ENCODE data around the gene SAPCD1. TPM values are rescaled to one million over a fixed set of nuclear protein-coding genes. Genes with fewer than 3 reads are reported as not detected.
A peak's percentile ranks its signal among the peaks of the same experiment; 100 is the strongest.

The SAPCD1 gene
- total RNA-seq, 4 donors from 2014 or later: 0.83 TPM; not detected in 3

DNA sequence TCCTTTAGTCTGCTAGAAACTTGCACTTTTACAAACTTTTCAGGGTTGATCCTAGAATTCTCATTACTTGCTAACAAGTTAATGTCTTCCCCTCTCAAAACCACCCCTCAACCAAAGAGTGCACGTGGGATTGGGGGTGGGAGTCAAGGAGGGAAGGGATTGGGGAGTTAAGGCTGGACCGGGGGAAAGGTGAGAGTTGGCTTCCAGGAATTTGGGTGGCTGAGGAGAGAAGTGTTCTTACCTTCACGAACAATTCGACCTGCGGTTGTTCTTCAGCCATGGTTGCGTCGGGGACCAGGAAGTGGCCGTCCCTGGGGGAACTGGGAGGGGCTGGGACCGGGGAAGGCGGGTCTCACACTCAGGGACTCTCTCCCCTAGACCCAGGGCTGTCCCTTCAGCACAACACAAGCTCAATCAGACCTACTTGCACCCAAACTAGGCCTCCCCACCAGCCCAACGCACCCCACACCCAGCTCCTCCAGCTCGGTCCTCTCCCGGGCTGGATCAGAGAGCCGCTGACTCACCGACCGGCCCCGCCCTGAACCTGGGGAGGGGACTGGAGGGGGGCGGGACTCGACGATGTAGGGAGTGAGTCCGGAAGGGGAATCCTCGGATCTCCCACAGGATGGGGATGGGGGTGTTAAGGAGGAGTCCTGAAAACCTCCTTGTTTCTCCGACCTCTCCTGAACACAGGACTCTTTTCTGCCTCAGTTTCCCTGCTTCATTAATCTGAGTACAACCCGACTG, 26.3 kb upstream of the SAPCD1 start, which contains the start of gene CLIC1:
TSS of gene CLIC1 (minus strand) at position 510 of the 747 bp plus-strand sequence. CDS start at position 280, 230 bp downstream.
- no peaks in the 10 kb centered on the region for H3K27me3 ChIP-seq
- H3K4me1 ChIP-seq: peaks cover 54 to 73% (median 64%) of the 10 kb centered on the region in 4 donors
- peak within 1 kb of the TSS; percentile 68 to 84 (median 76) for H3K4me3 ChIP-seq
- WGBS: under 1% methylated on average over 21 of the region's 24 CpGs
- peak within 1 kb of the TSS; percentile 86 to 93 (median 90) for H3K27ac ChIP-seq (replicated peaks in 1 of 4)
- H3K36me3 ChIP-seq: peaks cover 28 to 32% (median 30%) of the 10 kb centered on the region in 4 donors
- peak; percentile 97 for DNase-seq (ENCODE audit: extremely low spot score)
- H3K9me3 ChIP-seq: no peaks in the 10 kb centered on the region
- TF ChIP-seq POLR2A (IDR thresholded peaks at IDR 0.05; ENCODE audit: low read depth) (peak; percentile 95), EP300 (IDR thresholded peaks at IDR 0.05) (no peak), POLR2AphosphoS5 (IDR thresholded peaks at IDR 0.05) (peak; percentile 95 to 99), CTCF (IDR thresholded peaks at IDR 0.05) (no peak)
- intact Hi-C loops (cut with DNase I): loop anchor here (5.0 kb wide), 1 partner anchor 61 kb away; the partner anchor contains the start of gene VARS1

DNA sequence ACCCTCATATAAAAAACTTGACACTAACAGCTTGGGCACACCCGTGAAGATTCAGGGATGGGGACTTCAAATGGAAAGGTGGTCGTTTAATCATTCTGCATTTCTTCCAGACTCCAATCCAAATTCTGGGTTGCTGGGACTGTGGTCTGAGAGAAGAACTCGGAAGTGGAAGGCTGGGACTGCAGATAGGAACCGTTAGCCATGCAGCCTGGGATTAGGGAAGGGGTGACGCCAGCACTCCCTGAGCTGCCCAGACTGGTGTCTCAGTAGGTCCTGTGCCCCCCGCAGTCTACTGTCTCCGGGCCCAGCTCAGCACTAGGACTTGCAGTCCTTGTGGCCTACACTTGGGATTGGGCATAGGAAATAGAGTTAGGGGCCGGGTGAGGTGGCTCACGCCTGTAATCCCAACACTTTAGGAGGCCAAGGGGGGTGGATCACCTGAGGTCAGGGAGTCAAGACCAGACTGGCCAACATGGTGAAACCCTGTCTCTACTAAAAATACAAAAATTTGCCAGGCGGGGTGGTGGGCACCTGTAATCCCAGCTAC, 25.6 kb upstream of the SAPCD1 start:
- Histone ChIP-seq H3K27ac (replicated peaks in 1 of 4) (peak overlapping the region; percentile 86 to 93 (median 90)), H3K9me3 (no peaks in the 10 kb centered on the region), H3K4me1 (peaks cover 51 to 71% (median 62%) of the 10 kb centered on the region in 4 donors), H3K4me3 (peak overlapping the region; percentile 68 to 84 (median 76)), H3K27me3 (no peaks in the 10 kb centered on the region), H3K36me3 (peaks cover 21 to 27% (median 23%) of the 10 kb centered on the region in 4 donors)
- no peak for DNase-seq (ENCODE audit: extremely low spot score)
- WGBS: 28% methylated on average over 9 of the region's 10 CpGs
- no peak for TF ChIP-seq POLR2AphosphoS5 (IDR thresholded peaks at IDR 0.05)
- no peak for TF ChIP-seq CTCF (IDR thresholded peaks at IDR 0.05)
- TF ChIP-seq POLR2A (IDR thresholded peaks at IDR 0.05; ENCODE audit: low read depth): no peak
- TF ChIP-seq EP300 (IDR thresholded peaks at IDR 0.05): no peak
- intact Hi-C loops (cut with DNase I): loop anchor here (5.0 kb wide), 1 partner anchor 60 kb away; the partner anchor contains the start of gene VARS1

DNA sequence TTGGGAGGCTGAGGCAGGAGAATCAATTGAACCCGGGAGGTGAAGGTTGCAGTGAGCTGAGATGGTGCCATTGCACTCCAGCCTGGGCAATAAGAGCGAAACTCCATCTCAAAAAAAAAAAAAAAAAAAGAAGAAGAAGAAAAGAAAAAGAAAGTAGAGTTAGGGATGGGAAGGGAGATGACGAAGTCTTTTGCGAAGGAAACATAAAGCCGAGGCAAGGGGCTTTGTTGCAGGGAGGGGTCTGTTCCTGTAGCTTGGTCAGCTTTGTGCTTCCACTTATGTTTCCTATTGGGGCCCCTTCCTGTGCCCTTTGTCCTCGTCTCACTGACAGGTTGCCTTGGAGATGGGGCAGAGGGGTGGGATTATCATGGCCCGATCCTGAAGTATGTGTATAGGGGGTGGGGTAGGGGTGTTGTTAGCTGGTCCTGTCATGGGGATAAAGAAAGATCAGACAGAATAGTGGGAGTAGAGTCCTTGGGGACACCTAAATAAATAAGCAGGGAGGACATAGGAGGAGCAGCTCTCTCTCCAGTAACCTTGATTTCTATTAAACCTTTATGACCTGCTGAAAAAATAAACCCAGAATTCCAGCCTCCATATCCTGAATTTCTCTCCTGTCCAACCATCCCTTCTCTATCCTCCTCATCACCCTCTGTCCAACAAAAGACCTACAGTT, 25.0 kb upstream of the SAPCD1 start:
- H3K4me3 ChIP-seq: peak overlapping the region in 3 of 4 donors; percentile 1 to 81 (median 72)
- peaks cover 48 to 67% (median 61%) of the 10 kb centered on the region in 4 donors for H3K4me1 ChIP-seq
- DNase-seq (ENCODE audit: extremely low spot score): no peak
- peaks cover 15 to 27% (median 17%) of the 10 kb centered on the region in 4 donors for H3K36me3 ChIP-seq
- no peaks in the 10 kb centered on the region for H3K9me3 ChIP-seq
- 63% methylated on average over 7 of the region's 7 CpGs for WGBS
- intact Hi-C loops (cut with DNase I): loop anchor here (5.0 kb wide), 1 partner anchor 60 kb away; the partner anchor contains the start of gene VARS1
- TF ChIP-seq POLR2AphosphoS5 (IDR thresholded peaks at IDR 0.05): no peak
- TF ChIP-seq POLR2A (IDR thresholded peaks at IDR 0.05; ENCODE audit: low read depth): no peak
- TF ChIP-seq EP300 (IDR thresholded peaks at IDR 0.05): no peak
- no peak for TF ChIP-seq CTCF (IDR thresholded peaks at IDR 0.05)
- no peaks in the 10 kb centered on the region for H3K27me3 ChIP-seq
- H3K27ac ChIP-seq (replicated peaks in 1 of 4): peak overlapping the region; percentile 86 to 93 (median 90)

DNA sequence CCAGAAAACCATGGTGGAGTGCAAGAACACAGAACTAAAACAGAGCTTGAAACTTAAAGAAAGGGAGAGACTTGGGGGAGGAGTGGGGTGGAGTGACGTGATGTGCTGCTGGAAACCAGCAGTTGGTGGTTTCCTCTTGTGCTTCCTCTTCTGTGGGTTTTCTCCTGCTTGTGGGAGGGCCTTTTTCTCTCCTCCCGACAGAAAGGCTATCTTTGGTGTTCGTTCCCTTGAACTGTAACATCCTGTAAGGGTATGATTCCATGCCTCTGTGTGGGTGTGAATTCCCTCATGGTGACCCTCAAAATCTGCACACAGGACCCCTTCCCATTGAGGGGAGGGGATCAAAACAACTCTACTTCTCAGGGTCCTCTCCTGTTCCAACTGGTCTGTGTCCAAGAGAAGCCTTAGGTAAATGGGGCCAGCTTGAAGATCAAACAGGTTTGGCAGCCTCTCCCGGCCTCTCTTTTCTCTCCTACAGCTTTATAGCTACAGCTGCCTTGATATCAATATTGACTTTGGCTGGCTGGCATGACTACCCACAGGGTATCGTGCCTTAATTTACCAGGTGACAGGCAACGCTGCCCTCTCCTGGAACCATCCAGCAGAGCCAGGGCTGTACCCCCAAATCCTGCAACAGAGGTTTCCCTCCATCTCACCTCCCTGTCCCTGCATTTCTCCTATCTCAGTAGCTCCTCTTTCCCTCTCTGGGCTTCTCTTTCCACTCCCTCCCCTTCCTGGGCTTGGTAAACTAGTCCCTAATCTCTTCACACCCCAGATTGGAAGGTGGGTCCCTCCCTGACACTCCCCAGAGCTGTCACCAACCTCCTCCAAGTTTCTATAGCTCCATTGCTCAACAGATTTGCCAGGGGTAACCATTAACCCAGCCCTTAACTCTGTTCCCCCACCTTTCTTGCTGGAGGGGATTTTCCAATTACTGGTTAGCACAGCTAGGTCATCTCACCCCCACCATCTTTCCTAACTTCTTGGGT, 24.2 kb upstream of the SAPCD1 start:
- Histone ChIP-seq H3K27me3 (no peaks in the 10 kb centered on the region), H3K4me1 (peaks cover 43 to 62% (median 58%) of the 10 kb centered on the region in 4 donors), H3K9me3 (no peaks in the 10 kb centered on the region), H3K27ac (replicated peaks in 1 of 4) (peak overlapping the region; percentile 86 to 93 (median 90)), H3K4me3 (no peak overlapping the region), H3K36me3 (peaks cover 8 to 19% (median 9%) of the 10 kb centered on the region in 4 donors)
- WGBS: 23% methylated on average over 6 of the region's 6 CpGs
- DNase-seq (ENCODE audit: extremely low spot score): no peak
- intact Hi-C loops (cut with DNase I): loop anchor here (5.0 kb wide), 1 partner anchor 59 kb away; the partner anchor contains the start of gene VARS1
- TF ChIP-seq POLR2AphosphoS5 (IDR thresholded peaks at IDR 0.05) (peak; percentile 44 to 64), EP300 (IDR thresholded peaks at IDR 0.05) (no peak), POLR2A (IDR thresholded peaks at IDR 0.05; ENCODE audit: low read depth) (no peak)
